SH-SY5Y (cell line): ENCODE results near the gene HSD17B4.

Experiments used
- GATA2 ChIP-seq: IDR thresholded peaks from 2 replicates; pipeline ENCODE4 v1.6.1; 2011; ENCODE audit warnings: mild to moderate bottlenecking, low read depth, low read length
- GATA3 ChIP-seq: IDR thresholded peaks from 2 replicates; pipeline ENCODE4 v1.6.1; 2011; ENCODE audit warnings: low read depth, mild to moderate bottlenecking, low read length, moderate library complexity

The HSD17B4 gene

GRCh38 chr5:119427060-119427459 is 25.2 kb upstream of the HSD17B4 start:
- TF ChIP-seq GATA2 (no peak), GATA3 (no peak)

- TF ChIP-seq GATA3 (no peak), GATA2 (no peak)
Measured at GRCh38 chr5:119435436-119436132, 16.7 kb upstream of the HSD17B4 start.

- no peak for TF ChIP-seq GATA2
- no peak for TF ChIP-seq GATA3
Measured at GRCh38 chr5:119439140-119439631, 13.1 kb upstream of the HSD17B4 start.

- TF ChIP-seq GATA2 = no peak
Measured at GRCh38 chr5:119445544-119445943, 6.8 kb upstream of the HSD17B4 start.

- TF ChIP-seq GATA3 = no peak
- TF ChIP-seq GATA2 = no peak
Measured at GRCh38 chr5:119449882-119450281, 2.4 kb upstream of the HSD17B4 start.

- TF ChIP-seq GATA3 (no peak), GATA2 (no peak)
Measured at GRCh38 chr5:119451561-119451960, 736 bp upstream of the HSD17B4 start.

- TF ChIP-seq GATA2 (no peak), GATA3 (no peak)
Measured at GRCh38 chr5:119452060-119452372, 281 bp upstream of the HSD17B4 start.

GRCh38 chr5:119453040-119453373 is 710 bp downstream of the HSD17B4 start:
- no peak for TF ChIP-seq GATA3
- TF ChIP-seq GATA2 = no peak; the same call in 1 of the 2 replicates

- TF ChIP-seq GATA3 (no peak), GATA2 (no peak)
Measured at GRCh38 chr5:119454171-119454570, 1.9 kb downstream of the HSD17B4 start.

- TF ChIP-seq GATA3 (no peak), GATA2 (no peak)
Measured at GRCh38 chr5:119458911-119459632, 6.8 kb downstream of the HSD17B4 start.

GRCh38 chr5:119465640-119466039 is 13.3 kb downstream of the HSD17B4 start:
- TF ChIP-seq GATA3 (no peak), GATA2 (no peak)

GRCh38 chr5:119468286-119468685 is 16.0 kb downstream of the HSD17B4 start:
- TF ChIP-seq GATA3 = no peak
- TF ChIP-seq GATA2 = no peak

GRCh38 chr5:119470105-119470763 is 17.9 kb downstream of the HSD17B4 start:
- TF ChIP-seq GATA2 (no peak), GATA3 (no peak)

GRCh38 chr5:119470851-119471451 is 18.7 kb downstream of the HSD17B4 start:
- TF ChIP-seq GATA2 (no peak), GATA3 (no peak)
